ENCODE data around the gene SIAE. TPM values are rescaled to one million over a fixed set of nuclear protein-coding genes. Genes with fewer than 3 reads are reported as not detected.
A peak's percentile ranks its signal among the peaks of the same experiment; 100 is the strongest.

Gene SIAE
- total RNA-seq, 1 donor from 2014 or later: 8.8 TPM

GRCh38 chr11:124693142-124693541, 19.6 kb upstream of the SIAE start:
- no peaks in the 10 kb centered on the region for H3K36me3 Mint-ChIP-seq
- DNase-seq (ENCODE audit: low spot score in 2 of 2, unreplicated experiment in 2 of 2): no peak
- H3K4me1 Mint-ChIP-seq: no peaks in the 10 kb centered on the region
- peaks cover 4% of the 10 kb centered on the region for H3K27me3 Mint-ChIP-seq (ENCODE audit: low read depth)
- H3K9me3 Mint-ChIP-seq: peaks cover 9% of the 10 kb centered on the region
- TF ChIP-seq CTCF (IDR thresholded peaks at IDR 0.05; ENCODE audit: unreplicated experiment): no peak
- no peak overlapping the region for H3K4me3 Mint-ChIP-seq
- no peak overlapping the region for H3K27ac Mint-ChIP-seq

GRCh38 chr11:124682443-124682842, 8.9 kb upstream of the SIAE start:
- peaks cover 24% of the 10 kb centered on the region for H3K36me3 Mint-ChIP-seq
- H3K27ac Mint-ChIP-seq: no peak overlapping the region
- no peaks in the 10 kb centered on the region for H3K27me3 Mint-ChIP-seq (ENCODE audit: low read depth)
- H3K4me3 Mint-ChIP-seq: no peak overlapping the region
- TF ChIP-seq CTCF (IDR thresholded peaks at IDR 0.05; ENCODE audit: unreplicated experiment): no peak
- peaks cover 46% of the 10 kb centered on the region for H3K9me3 Mint-ChIP-seq
- H3K4me1 Mint-ChIP-seq: no peaks in the 10 kb centered on the region
- DNase-seq (ENCODE audit: low spot score in 2 of 2, unreplicated experiment in 2 of 2): no peak

- H3K27me3 Mint-ChIP-seq (ENCODE audit: low read depth): no peaks in the 10 kb centered on the region
- no peaks in the 10 kb centered on the region for H3K4me1 Mint-ChIP-seq
- H3K36me3 Mint-ChIP-seq: peaks cover 21% of the 10 kb centered on the region
- H3K4me3 Mint-ChIP-seq: no peak overlapping the region
- TF ChIP-seq CTCF (IDR thresholded peaks at IDR 0.05; ENCODE audit: unreplicated experiment): no peak
- no peak for DNase-seq (ENCODE audit: low spot score in 2 of 2, unreplicated experiment in 2 of 2)
- H3K27ac Mint-ChIP-seq: no peak overlapping the region
- peaks cover 36% of the 10 kb centered on the region for H3K9me3 Mint-ChIP-seq
These were observed 7.9 kb upstream of the SIAE start for GRCh38 chr11:124681421-124681820.

- no peak for DNase-seq (ENCODE audit: low spot score in 2 of 2, unreplicated experiment in 2 of 2)
- no peak overlapping the region for H3K27ac Mint-ChIP-seq
- no peaks in the 10 kb centered on the region for H3K27me3 Mint-ChIP-seq (ENCODE audit: low read depth)
- TF ChIP-seq CTCF (IDR thresholded peaks at IDR 0.05; ENCODE audit: unreplicated experiment): no peak
- no peak overlapping the region for H3K4me3 Mint-ChIP-seq
- peaks cover 14% of the 10 kb centered on the region for H3K9me3 Mint-ChIP-seq
- H3K4me1 Mint-ChIP-seq: peaks cover 7% of the 10 kb centered on the region
- H3K36me3 Mint-ChIP-seq: peaks cover 12% of the 10 kb centered on the region
These were observed 4.9 kb upstream of the SIAE start for GRCh38 chr11:124678416-124678815.

GRCh38 chr11:124676386-124676785, 2.8 kb upstream of the SIAE start:
- DNase-seq (ENCODE audit: low spot score in 2 of 2, unreplicated experiment in 2 of 2): no peak
- TF ChIP-seq CTCF (IDR thresholded peaks at IDR 0.05; ENCODE audit: unreplicated experiment): no peak
- Mint-ChIP-seq H3K27me3 (ENCODE audit: low read depth) (peaks cover 3% of the 10 kb centered on the region), H3K36me3 (no peaks in the 10 kb centered on the region), H3K4me1 (peaks cover 14% of the 10 kb centered on the region), H3K27ac (no peak overlapping the region), H3K4me3 (no peak overlapping the region), H3K9me3 (no peaks in the 10 kb centered on the region)

GRCh38 chr11:124674571-124674970, 1.0 kb upstream of the SIAE start:
- Mint-ChIP-seq H3K4me1 (peaks cover 14% of the 10 kb centered on the region), H3K27me3 (ENCODE audit: low read depth) (peaks cover 7% of the 10 kb centered on the region), H3K9me3 (no peaks in the 10 kb centered on the region), H3K27ac (peak overlapping the region; percentile 95), H3K36me3 (no peaks in the 10 kb centered on the region), H3K4me3 (peak overlapping the region; percentile 84)
- no peak for DNase-seq (ENCODE audit: low spot score in 2 of 2, unreplicated experiment in 2 of 2)
- no peak for TF ChIP-seq CTCF (IDR thresholded peaks at IDR 0.05; ENCODE audit: unreplicated experiment)

Measured in mesothelial cell of epicardium (in vitro differentiated cells).